SU-DHL-6 (cell line): ENCODE data around the gene CCDC24.

Experiments
- H2AFZ ChIP-seq: fragments of 200-600 bp; sonication (generic); 2 replicates; pipeline ENCODE4 v1.6.1; 2014; ENCODE audit warnings: low read depth, mild to moderate bottlenecking, moderate library complexity, mixed read lengths, antibody characterized with exemption, low read length; ENCODE audit not compliant: severe bottlenecking
- H3F3A ChIP-seq: fragments of 200-600 bp; shearing (Covaris generic); 2 replicates; pipeline ENCODE4 v1.6.0; 2016; ENCODE audit warnings: antibody characterized with exemption, mild to moderate bottlenecking; ENCODE audit not compliant: insufficient read depth
- H3K27ac ChIP-seq: fragments of 200-600 bp; sonication (generic); 2 replicates; pipeline ENCODE4 v1.5.1; 2016; ENCODE audit warnings: low read depth, mild to moderate bottlenecking, low read length, moderate library complexity, mixed read lengths
- H3K27me3 ChIP-seq: fragments of 200-600 bp; sonication (generic), shearing (Covaris generic); 2 replicates; pipeline ENCODE4 v1.6.0; 2014; ENCODE audit warnings: mild to moderate bottlenecking, low read length
- H3K36me3 ChIP-seq: fragments of 200-600 bp; sonication (generic); 2 replicates; pipeline ENCODE4 v1.6.1; 2014; ENCODE audit warnings: mild to moderate bottlenecking, low read length, mixed read lengths
- H3K4me2 ChIP-seq: fragments of 300-600, 200-600 bp; shearing (Covaris generic), sonication (generic); 2 replicates; pipeline ENCODE4 v1.6.0; 2014; ENCODE audit warnings: low read length, low read depth, mild to moderate bottlenecking; ENCODE audit not compliant: poor library complexity, severe bottlenecking
- H3K4me3 ChIP-seq: fragments of 200-600 bp; sonication (generic); 2 replicates; pipeline ENCODE4 v1.5.1; 2014; ENCODE audit warnings: antibody characterized with exemption, low read length, mild to moderate bottlenecking, mixed read lengths; ENCODE audit not compliant: insufficient read depth, poor library complexity, severe bottlenecking
- H3K79me2 ChIP-seq: fragments of 200-600 bp; sonication (generic); 2 replicates; pipeline ENCODE4 v1.6.1; 2014; ENCODE audit warnings: mild to moderate bottlenecking, low read length, moderate library complexity; ENCODE audit not compliant: insufficient read depth
- H3K9ac ChIP-seq: fragments of 200-600 bp; sonication (generic); 2 replicates; pipeline ENCODE4 v1.7.0; 2014; ENCODE audit warnings: mild to moderate bottlenecking, low read length
- H3K9me2 ChIP-seq: fragments of 200-600 bp; sonication (generic); replicated peaks from 2 replicates; pipeline ENCODE4 v1.6.1; 2014; ENCODE audit warnings: low read length; ENCODE audit not compliant: insufficient read depth
- H3K9me3 ChIP-seq: fragments of 200-600 bp; sonication (generic); 2 replicates; pipeline ENCODE4 v1.6.1; 2014; ENCODE audit warnings: low read length, mixed read lengths; ENCODE audit not compliant: insufficient read depth
- H4K20me1 ChIP-seq: fragments of 200-600 bp; sonication (generic); 2 replicates; pipeline ENCODE4 v1.6.1; 2014; ENCODE audit warnings: low read depth, mild to moderate bottlenecking, antibody characterized with exemption, low read length, moderate library complexity, mixed read lengths
- EZH2phosphoT487 ChIP-seq: fragments of 200-600 bp; sonication (generic), shearing (Covaris generic); conservative IDR thresholded peaks from 2 replicates; pipeline ENCODE4 v1.6.1; 2018; ENCODE audit warnings: mild to moderate bottlenecking, antibody characterized with exemption, low read length, moderate library complexity, mixed read lengths
- TF ChIP-seq, protein P1 (sequence below): fragments of 200-600 bp; sonication (generic); IDR thresholded peaks from one replicate; pipeline ENCODE4 v1.5.1; 2017; ENCODE audit warnings: antibody characterized with exemption, mild to moderate bottlenecking, low read length, moderate library complexity; ENCODE audit not compliant: insufficient read depth, poor library complexity, severe bottlenecking

CCDC24 gene

DNA sequence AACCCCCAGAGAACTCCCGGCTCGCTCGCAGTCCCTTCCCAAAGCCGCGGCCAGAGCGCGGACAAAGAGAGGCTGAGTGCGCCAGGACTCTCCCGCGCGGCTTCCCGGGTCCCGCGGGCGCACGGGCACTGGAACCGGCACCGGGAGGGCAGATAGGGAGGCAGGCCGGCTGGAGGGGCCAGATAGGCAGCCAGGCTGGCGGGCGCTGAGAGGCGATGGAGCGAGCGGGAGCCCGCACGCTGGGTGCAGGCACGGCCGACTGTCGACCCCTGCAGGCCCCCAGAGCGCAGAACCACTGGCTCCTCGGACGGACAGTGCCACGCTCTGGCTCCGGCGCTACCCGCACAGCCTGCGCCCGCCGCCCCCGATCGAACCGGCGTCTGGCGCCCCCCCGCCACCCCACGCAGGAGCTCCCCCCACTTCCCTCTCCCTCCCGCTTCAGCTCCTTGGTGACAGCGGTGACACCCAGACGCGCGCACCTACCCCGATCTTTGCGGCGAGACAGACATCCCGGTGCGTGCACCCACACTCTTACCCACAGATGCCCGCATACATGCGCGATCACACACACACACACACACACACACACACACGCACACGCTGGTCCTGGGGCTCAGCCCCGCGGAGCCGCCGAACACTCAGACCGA lies 39.3 kb downstream of the CCDC24 start:
- peak overlapping the region; percentile 79 for H3K9ac ChIP-seq
- H3K4me2 ChIP-seq: peak overlapping the region; percentile 94
- no peaks in the 10 kb centered on the region for H4K20me1 ChIP-seq
- no peaks in the 10 kb centered on the region for H3K36me3 ChIP-seq
- H3K27me3 ChIP-seq: no peaks in the 10 kb centered on the region
- no peaks in the 10 kb centered on the region for H3K79me2 ChIP-seq
- 0 out of 2 replicates have a peak, but pooled peaks cover 4% of the 10 kb centered on the region for H3F3A ChIP-seq
- no peak for TF ChIP-seq EZH2phosphoT487
- TF ChIP-seq, protein P1, sequence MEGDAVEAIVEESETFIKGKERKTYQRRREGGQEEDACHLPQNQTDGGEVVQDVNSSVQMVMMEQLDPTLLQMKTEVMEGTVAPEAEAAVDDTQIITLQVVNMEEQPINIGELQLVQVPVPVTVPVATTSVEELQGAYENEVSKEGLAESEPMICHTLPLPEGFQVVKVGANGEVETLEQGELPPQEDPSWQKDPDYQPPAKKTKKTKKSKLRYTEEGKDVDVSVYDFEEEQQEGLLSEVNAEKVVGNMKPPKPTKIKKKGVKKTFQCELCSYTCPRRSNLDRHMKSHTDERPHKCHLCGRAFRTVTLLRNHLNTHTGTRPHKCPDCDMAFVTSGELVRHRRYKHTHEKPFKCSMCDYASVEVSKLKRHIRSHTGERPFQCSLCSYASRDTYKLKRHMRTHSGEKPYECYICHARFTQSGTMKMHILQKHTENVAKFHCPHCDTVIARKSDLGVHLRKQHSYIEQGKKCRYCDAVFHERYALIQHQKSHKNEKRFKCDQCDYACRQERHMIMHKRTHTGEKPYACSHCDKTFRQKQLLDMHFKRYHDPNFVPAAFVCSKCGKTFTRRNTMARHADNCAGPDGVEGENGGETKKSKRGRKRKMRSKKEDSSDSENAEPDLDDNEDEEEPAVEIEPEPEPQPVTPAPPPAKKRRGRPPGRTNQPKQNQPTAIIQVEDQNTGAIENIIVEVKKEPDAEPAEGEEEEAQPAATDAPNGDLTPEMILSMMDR: no peak
- H2AFZ ChIP-seq: peak overlapping the region; percentile 94
- peak overlapping the region; percentile 73 for H3K27ac ChIP-seq
- no peaks in the 10 kb centered on the region for H3K9me2 ChIP-seq
- no peaks in the 10 kb centered on the region for H3K9me3 ChIP-seq
- peak overlapping the region; percentile 73 for H3K4me3 ChIP-seq

DNA sequence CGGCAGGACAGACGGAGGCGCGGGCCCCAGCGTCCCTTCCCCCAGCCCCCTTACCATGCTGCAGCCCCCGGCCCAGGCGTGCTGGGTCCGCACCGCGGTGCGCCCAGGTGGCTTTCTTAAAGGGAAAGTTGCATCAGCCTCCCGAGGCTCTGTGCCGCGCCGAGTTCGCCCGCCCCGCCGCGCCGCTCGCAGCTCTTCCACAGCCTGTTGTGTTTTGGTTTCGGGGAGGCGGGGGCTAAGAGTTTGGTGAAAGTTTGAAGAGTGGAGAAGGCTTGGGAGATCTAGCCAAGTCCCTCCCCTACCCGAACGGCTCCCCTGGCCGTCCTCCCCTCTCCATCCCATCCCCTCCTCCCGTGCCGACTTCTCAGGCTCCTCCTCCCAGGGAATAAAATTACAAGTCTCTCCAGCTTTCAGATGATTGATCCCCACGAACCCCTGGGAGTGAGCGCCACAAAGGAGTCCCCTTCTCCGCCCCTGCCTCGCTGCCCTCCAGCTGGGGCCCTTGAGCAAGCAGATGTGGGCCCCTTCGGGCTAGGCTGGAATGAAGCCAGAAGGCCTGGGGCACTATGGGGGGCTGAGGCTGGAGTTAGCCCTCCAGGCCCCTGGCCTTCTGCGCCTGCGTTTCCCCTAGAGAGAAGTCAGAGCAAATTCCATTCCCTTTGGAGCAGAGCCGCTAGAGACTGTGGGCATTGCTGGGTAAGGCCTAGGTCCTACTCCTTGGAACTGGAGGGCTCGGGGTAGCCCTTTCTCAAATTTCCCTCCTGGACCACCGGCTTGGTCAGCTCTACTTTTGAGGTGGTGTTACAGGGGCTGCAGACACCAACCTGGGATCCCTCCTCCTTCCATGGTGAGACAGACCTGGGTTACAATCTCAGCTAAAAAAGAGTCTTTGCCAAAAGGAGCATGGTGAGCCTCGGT lies 40.1 kb downstream of the CCDC24 start, which contains the start of gene SLC6A9:
TSS of gene SLC6A9 (minus strand) at position 211 of the 918 bp plus-strand sequence. CDS start 7,185 bp downstream, outside the sequence.
- Histone ChIP-seq H3K27me3 (no peaks in the 10 kb centered on the region), H3K9me2 (no peaks in the 10 kb centered on the region), H3K79me2 (no peaks in the 10 kb centered on the region), H4K20me1 (no peaks in the 10 kb centered on the region), H3F3A (0 out of 2 replicates have a peak, but pooled peaks cover 4% of the 10 kb centered on the region), H3K27ac (peak within 1 kb of the TSS; percentile 73), H3K4me2 (peak within 1 kb of the TSS; percentile 94), H3K9me3 (no peaks in the 10 kb centered on the region), H3K4me3 (peak within 1 kb of the TSS; percentile 73), H3K9ac (peak within 1 kb of the TSS; percentile 79), H3K36me3 (no peaks in the 10 kb centered on the region), H2AFZ (peak within 1 kb of the TSS; percentile 94)
- TF ChIP-seq, protein P1: no peak
- no peak for TF ChIP-seq EZH2phosphoT487

DNA sequence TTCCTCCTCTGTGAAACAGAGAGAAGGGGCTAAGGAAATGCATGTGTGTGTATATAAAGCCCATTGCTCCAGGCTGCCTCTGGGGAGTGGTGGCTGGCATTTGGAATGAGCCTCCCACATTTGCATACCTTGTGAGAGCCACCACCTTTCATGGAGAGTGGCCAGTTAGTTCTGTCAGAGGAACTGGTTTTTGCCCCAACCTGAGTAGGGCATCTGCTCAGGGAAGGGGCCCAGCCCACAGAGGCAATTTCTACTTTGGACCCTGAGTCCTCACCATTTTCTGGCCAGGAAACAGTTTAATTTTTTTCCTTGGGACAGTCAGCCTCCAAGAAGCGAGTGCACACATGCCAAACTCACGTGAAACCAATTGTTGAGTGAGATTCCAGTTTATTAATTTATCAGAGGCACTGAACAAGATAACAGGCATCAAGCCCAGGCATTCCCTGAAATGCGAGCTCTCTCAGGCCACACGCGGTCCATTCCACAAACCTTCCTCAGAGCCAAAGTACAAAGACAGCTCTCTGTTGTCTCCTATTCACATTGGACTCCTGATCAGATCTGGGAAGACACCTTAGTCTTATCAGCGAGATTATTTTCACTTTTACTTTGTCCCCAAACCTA lies 40.9 kb downstream of the CCDC24 start:
- no peak overlapping the region for H3K9ac ChIP-seq

More for the DNA sequence above, 40.9 kb downstream of the CCDC24 start:
- no peak overlapping the region for H2AFZ ChIP-seq
- no peaks in the 10 kb centered on the region for H3K9me3 ChIP-seq
- no peaks in the 10 kb centered on the region for H3K9me2 ChIP-seq
- H3K36me3 ChIP-seq: no peaks in the 10 kb centered on the region
- H3K4me3 ChIP-seq: no peak overlapping the region
- TF ChIP-seq, protein P1: no peak
- no peak for TF ChIP-seq EZH2phosphoT487
- no peak overlapping the region for H3K27ac ChIP-seq
- no peaks in the 10 kb centered on the region for H3K27me3 ChIP-seq
- H3K4me2 ChIP-seq: no peak overlapping the region
- no peaks in the 10 kb centered on the region for H4K20me1 ChIP-seq
- no peaks in the 10 kb centered on the region for H3K79me2 ChIP-seq
- 0 out of 2 replicates have a peak, but pooled peaks cover 4% of the 10 kb centered on the region for H3F3A ChIP-seq
